GM12875 (cell line): ENCODE measurements around the gene PTPRD.

Source experiments
- H3K4me3 ChIP-seq: one replicate; pipeline ENCODE4 v1.5.1; 2011; ENCODE audit warnings: low read depth, low read length, control low read depth
- CTCF ChIP-seq: IDR thresholded peaks from 2 replicates; pipeline ENCODE4 v1.5.1; 2011; ENCODE audit warnings: low read depth, mild to moderate bottlenecking, control low read depth, inconsistent platforms, low read length, moderate library complexity, borderline replicate concordance; ENCODE audit not compliant: insufficient read depth

PTPRD gene

GRCh38 chr9:9730174-9730573, 882.6 kb downstream of the PTPRD start:
- no peak for TF ChIP-seq CTCF
- no peak overlapping the region for H3K4me3 ChIP-seq

GRCh38 chr9:9729082-9729481, 883.7 kb downstream of the PTPRD start:
- no peak overlapping the region for H3K4me3 ChIP-seq
- no peak for TF ChIP-seq CTCF

- no peak for TF ChIP-seq CTCF
Measured at GRCh38 chr9:9719373-9720112, 893.3 kb downstream of the PTPRD start.

GRCh38 chr9:9718691-9719090, 894.1 kb downstream of the PTPRD start:
- TF ChIP-seq CTCF: no peak
- H3K4me3 ChIP-seq: no peak overlapping the region

More at GRCh38 chr9:9719373-9720112, 893.3 kb downstream of the PTPRD start:
- no peak overlapping the region for H3K4me3 ChIP-seq

GRCh38 chr9:9679433-9679832, 933.4 kb downstream of the PTPRD start:
- no peak for TF ChIP-seq CTCF
- no peak overlapping the region for H3K4me3 ChIP-seq

- TF ChIP-seq CTCF: no peak
- no peak overlapping the region for H3K4me3 ChIP-seq
Measured at GRCh38 chr9:9674461-9674860, 938.3 kb downstream of the PTPRD start.

- no peak for TF ChIP-seq CTCF
- H3K4me3 ChIP-seq: no peak overlapping the region
Measured at GRCh38 chr9:9670454-9670853, 942.3 kb downstream of the PTPRD start.
